GM18909 (cell line): ENCODE results near the gene COL23A1.

Experiments used
- ATAC-seq: cut with Tn5 transposase; IDR thresholded peaks from one replicate; pipeline ENCODE4 v1.9.1; 2021; ENCODE audit warnings: mild to moderate bottlenecking; ENCODE audit not compliant: unreplicated experiment, poor library complexity

The COL23A1 gene

DNA sequence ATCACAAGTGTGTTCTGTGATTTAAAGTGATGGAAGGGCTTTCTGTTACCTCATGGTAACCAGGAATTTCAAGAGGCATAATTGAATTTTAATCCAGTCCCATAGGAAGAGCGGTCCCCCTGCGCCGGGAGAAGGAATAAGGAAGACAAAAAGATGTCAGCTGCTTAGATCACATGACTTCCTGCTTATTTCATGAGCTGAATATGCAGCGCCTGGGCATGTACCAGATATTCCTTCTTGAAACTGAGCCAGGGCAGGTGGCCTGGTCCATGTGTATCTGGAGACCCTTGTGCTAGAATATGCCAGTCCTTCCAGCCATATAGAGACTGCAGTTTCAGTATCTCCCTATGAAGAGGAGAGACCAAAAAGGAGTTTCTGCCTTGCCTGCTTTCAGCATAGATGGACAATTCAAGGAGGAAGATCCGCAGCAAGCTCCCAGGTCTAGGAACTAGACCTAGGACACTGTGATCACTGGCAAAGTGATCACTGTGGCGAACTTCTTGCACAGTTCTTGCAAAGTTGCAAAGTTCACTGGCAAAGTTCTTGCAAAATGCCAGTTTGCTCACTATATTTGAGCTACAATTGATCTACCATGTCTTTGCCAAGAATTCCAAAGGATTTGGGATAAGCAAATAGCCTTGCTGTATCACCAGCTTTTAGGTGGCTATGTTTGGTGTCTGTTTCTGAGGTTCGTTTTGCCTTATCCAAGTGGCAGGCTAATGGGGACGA is 254.7 kb downstream of the COL23A1 start:
- ATAC-seq = no peak

DNA sequence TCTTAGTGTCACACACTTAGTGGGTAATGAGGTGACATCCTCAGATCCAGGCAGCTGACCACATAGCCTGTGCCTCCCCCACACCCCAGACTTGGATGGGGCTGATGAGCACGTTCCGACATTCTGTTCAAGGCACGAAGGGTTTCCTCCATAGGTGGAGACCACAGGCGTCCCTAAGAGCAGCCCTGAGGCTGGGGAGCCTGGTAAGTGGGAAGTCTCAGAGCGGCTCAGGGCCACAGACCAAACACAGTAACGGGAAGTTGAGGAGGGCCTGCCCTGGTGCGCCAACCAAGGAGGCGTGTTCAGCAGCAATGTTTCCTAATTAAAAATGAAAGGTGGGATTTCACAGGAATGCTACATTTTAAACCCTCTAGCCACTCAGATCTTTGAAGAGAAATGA is 255.3 kb downstream of the COL23A1 start:
- ATAC-seq = no peak

- ATAC-seq = no peak
These were observed 256.2 kb downstream of the COL23A1 start for GRCh38 chr5:178333821-178334481.

- no peak for ATAC-seq
These were observed 258.0 kb downstream of the COL23A1 start for GRCh38 chr5:178332210-178332641.

DNA sequence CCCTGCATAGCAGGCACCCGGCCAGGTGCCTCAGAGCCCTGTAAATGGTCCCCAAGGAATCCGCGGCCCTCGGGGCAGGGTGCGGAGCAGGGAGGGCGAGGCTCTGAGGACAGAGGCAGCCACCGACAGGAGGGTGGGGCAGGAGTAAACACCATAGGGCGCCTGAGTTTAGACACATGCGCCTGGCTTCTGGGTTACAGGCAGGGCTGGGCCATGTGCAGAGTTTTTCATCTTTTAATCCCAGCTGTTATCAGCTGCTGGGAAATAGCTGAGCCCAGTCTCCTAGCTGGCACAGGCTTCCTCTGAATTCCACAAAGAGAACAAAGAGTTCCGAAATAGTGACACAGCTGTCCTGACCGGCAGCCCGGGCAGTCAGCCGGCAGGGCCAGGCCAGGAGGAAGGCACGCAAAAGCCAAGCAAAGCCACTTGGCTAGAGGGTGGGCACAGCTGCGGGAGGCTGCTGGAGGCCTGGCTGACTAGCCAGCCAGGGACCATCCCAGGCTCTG is 258.6 kb downstream of the COL23A1 start:
- no peak for ATAC-seq

- no peak for ATAC-seq
These were observed 259.3 kb downstream of the COL23A1 start for GRCh38 chr5:178330791-178331404.

DNA sequence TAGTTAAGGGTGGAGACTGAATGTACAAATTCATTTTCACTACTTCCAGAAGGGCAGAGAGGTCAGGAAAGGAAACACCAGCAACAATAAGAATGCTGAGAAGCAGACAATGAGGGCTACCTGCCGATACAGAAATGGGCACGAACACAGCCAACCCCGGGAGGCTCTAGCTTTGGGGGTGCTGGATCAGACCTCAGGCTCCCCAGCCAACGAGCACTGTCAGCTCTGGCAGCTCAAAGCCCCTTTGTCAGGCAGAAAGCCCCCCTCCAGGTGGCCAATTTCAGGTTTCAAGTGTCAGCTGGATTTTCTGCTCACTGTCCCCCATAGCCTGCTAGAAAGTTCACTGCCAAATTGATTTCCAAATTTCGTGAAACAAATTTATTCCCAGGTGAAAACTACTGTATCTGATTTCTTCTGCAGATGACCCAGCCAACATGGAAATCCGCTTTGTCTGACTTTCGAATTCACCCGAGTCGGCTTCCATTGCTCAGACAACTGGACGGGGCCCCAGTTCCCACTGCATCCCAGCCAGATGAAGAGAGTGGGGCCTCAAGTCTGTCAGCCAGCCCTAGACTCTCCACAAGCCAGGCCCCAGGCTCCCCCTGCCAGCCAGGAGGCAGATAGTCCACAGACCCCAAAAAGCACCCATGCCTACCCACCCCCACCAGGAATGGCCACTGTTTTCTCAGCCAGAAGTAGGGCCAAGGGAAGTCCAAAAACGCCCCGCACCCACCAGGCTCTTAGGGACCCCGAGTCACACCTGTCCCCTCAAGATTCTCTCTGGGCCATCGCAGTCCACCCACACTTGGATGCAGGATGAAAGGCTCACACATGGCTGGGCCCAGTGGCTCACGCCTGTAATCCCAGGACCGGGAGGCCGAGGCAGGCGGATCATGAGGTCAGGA is 261.1 kb downstream of the COL23A1 start:
- ATAC-seq = no peak

DNA sequence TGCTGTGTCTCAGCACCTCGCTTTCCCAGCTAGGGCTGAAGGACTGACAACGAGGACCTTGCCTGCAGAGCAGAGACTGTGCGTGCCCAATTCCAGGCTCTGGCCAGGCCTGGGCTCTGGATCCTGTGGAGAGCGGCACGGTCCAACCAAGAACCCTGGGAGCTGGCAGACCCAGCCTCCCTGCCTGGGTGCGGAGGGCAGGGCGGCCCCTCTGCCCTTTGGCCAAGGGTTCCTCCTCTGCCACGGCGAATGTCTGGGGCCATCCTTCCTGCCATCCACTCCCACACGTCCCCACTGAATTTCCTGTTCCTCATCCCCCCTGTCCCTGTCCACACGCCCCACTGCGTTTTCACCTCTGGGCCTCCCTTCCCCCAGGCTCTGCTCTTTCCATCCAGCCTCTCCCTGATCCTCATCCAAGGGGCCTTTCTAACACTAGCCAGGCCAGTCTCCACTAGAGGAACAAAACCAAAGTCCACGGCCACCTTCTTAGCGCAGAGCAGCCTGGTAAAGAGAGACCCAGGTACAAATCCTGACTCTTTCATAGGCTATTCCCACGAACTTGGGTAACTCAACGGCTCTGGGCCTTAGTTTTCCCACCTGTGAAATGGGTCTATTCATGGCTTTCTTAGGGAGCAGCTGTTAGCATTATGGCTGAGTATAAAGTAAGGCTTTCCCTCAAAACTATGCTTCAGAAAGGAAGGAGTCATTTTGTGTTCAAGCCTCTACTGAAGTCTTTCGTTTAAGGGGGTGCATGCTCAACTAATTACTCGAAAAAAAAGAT is 262.1 kb downstream of the COL23A1 start:
- ATAC-seq = no peak

GRCh38 chr5:178327446-178327845 is 262.7 kb downstream of the COL23A1 start:
- no peak for ATAC-seq

- ATAC-seq = no peak
These were observed 263.8 kb downstream of the COL23A1 start for GRCh38 chr5:178326374-178326715.

DNA sequence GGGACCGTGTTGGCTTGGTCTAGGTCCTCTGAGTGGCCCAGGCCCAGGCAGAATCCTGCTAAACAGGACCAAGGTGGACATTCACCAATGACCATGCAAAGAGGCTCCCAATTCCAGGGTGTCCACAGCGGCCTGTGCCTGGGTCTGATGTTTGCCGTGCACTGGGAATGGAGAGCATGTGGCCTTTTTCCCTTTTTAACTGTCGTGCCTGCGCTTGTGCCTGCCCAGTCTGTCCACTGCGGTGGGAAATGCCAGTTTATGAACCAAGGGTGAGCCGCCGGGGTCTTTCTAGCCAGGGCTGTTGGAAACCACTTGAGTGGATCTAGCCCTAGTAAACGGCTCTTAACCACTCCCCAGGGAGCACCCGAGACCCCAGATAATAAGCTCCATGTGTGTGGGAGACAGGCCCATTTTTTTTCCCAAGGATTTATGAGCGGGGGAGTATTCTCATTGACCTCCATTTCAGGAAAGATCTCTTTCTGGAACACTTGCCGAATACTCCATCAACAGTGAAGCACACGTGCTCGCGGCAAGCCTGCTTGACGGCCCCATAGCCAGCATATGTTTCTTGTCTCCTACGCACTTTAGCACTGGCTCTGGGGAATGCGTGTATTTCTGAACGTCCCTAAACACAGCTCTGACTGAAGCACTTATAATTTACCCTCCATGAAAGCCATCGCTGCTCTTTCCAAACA is 264.4 kb downstream of the COL23A1 start:
- no peak for ATAC-seq

GRCh38 chr5:178325311-178325678 is 264.9 kb downstream of the COL23A1 start:
- no peak for ATAC-seq

DNA sequence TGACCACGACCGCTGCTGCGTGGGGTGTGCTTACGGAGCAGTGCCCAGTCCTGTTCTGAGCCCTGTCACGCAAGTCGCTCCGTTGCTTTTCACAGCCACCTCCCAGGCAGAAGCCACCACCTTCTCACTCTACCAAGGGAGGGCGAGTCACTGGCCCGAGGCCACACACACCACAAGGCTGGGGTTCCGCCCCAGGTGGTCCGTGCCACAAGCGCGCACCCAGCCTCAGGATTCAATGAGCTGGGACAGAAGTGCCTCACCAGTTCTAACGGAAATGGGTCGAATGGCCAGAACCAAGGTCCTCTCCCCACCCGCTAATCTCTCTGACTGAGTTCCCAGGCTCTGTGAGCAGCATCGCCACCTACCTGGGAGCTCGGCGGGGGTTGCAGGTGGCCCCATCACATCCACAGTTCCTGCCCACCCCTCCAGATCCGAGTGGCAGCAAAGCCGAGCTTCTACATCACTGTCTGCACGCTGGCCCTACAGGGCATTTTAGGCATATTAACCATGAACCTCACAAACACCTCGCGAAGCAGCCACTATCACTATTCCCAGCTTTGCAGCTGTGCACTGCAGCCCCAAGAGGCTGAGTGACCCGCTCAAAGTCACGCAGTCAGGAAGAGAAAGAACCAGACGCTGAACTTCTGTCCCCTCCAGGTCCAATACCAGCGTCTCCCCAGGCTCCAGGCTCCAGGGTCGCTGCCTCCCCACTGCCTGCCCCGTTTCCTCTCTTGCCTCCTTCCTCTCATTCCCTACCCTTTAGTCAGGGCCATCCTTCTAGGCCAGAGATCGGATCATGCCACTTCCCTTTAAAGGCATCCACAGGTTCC is 265.5 kb downstream of the COL23A1 start:
- ATAC-seq = peak; percentile 78

DNA sequence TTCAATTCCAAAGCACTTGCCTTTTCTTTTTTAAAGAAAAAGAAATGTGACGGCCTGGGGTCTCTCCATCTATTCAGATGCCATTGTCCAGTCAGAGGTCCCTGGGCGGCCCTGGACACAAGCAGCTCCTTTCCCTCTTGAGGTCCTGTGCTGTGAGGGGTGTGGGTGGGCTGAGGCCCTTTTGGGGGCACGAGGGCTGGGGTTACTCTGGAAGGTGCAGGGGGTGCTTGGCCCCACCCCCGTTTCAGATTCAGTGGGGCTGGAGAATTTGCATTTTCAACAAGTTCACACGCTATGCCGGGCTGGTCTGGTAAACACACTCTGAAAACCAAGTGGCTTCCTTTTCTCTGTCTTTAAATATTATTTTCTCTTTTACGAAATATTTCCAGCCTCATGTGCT is 266.2 kb downstream of the COL23A1 start:
- ATAC-seq = peak; percentile 53

GRCh38 chr5:178323541-178323865 is 266.7 kb downstream of the COL23A1 start:
- ATAC-seq = no peak

DNA sequence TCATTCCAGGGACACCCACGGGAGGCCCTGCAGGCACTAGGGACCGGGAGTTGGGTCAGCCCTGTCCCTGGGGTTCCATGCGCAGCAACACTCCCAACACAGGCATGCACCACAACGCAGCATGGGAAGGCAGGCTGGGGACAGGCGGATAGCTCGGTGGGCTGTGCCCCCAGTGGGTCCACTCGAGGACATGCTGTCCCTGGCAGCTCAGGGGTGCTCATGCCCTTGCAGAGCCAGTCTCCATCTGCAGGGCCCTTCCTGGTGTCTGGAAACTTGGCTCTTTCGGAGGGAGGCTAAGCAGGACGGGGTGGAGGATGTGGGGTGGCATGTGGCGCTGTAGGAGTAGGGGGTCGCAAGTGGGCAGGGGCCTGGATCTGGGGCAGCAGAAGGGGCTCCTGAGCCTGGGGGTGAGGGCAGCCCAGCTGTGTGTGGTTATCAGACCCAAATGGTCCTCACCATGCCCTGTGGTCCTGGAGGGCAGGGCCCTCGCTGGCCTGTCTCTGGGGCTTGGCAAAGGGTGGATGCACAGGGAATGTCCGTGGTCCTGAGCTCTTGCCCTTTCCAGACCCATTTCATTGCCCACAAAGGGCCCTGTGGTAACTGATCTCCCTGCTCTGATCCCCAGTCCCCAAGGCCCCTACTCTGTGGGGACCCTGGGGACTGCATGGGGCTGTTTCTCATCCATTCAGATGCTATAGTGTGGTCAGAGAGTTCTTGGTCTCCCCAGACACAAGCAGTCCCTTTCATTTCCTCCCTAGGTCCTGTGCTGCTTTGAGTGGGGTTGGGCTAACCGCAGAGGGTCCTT is 267.3 kb downstream of the COL23A1 start:
- ATAC-seq = peak; percentile 41

DNA sequence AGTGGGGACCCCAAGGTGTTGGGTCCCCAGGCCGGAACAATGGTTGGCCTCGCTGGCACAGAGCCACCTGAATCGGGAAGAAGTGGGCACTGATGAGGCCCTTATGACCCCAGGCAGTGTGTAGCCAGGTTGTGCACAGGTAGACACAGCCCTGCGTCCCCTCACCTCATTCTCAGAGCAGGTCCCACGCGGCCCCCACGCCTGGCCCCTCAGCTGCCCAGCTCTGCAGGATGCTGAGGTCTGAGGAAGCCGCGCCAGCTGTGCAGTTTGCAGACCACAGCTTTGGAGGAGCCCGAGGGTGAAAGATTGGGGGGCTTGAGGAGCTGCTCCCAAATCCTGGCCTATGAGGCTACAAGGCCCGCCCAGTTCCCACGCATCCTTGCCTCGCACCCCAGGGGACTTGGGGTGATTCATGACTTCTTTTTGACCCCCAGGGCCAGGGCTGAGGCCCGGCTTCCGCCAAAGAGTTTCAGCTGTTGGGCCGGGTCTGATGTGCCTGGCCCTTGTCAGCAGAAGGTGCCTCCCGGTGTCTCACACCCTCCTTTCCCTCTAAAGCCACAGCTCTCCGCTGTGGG is 269.8 kb downstream of the COL23A1 start:
- ATAC-seq = no peak
